Parathyroid adenoma (tissue), 2 donors: ENCODE data around the gene TRMT10C.
A peak's percentile ranks its signal among the peaks of the same experiment; 100 is the strongest.

Source experiments
- H2AFZ ChIP-seq: fragments of 300-600 bp; sonication (generic); one replicate; pipeline ENCODE4 v1.7.0; 2017; ENCODE audit warnings: antibody characterized with exemption, mild to moderate bottlenecking
- H3K27ac ChIP-seq: fragments of 300-600 bp; sonication (generic); one replicate; pipeline ENCODE4 v1.7.0; 2017
- H3K27me3 ChIP-seq: fragments of 300-600 bp; sonication (generic); one replicate; pipeline ENCODE4 v1.7.0; 2017; ENCODE audit warnings: low read length; ENCODE audit not compliant: control insufficient read depth, insufficient read depth
- H3K36me3 ChIP-seq: fragments of 300-600 bp; sonication (generic); one replicate; pipeline ENCODE4 v1.7.0; 2017; ENCODE audit warnings: low read length; ENCODE audit not compliant: control insufficient read depth, insufficient read depth
- H3K4me1 ChIP-seq: fragments of 300-600 bp; sonication (generic); one replicate; pipeline ENCODE4 v1.7.0; 2017; ENCODE audit warnings: control low read depth
- H3K4me2 ChIP-seq: fragments of 300-600 bp; sonication (generic); one replicate; pipeline ENCODE4 v1.7.0; 2017; ENCODE audit warnings: low read length
- H3K4me3 ChIP-seq: fragments of 300-600 bp; sonication (generic); one replicate; pipeline ENCODE4 v1.7.0; 2017; ENCODE audit warnings: low read depth, low read length
- H3K79me2 ChIP-seq: fragments of 300-600 bp; sonication (generic); one replicate; pipeline ENCODE4 v1.7.0; 2017; ENCODE audit warnings: control low read depth
- H3K9ac ChIP-seq: fragments of 300-600 bp; sonication (generic); one replicate; pipeline ENCODE4 v1.7.0; 2017; ENCODE audit warnings: mild to moderate bottlenecking
- H3K9me3 ChIP-seq: fragments of 300-600 bp; sonication (generic); one replicate; pipeline ENCODE4 v1.7.0; 2017; ENCODE audit warnings: low read length; ENCODE audit not compliant: control insufficient read depth
- CTCF ChIP-seq: fragments of 300-600 bp; sonication (generic); IDR thresholded peaks from one replicate; pipeline ENCODE4 v1.7.0; 2017; ENCODE audit warnings: antibody characterized with exemption, mild to moderate bottlenecking
- donor health status: primary hyperparathyroidism.

Gene TRMT10C

GRCh38 chr3:101574388-101575112 lies 12.9 kb downstream of the TRMT10C start:
- peak overlapping the region; percentile 88 for H3K27ac ChIP-seq
- peak overlapping the region; percentile 97 for H3K9ac ChIP-seq
- peak overlapping the region; percentile 82 for H3K4me2 ChIP-seq
- H2AFZ ChIP-seq: peak overlapping the region; percentile 87
- no peaks in the 10 kb centered on the region for H3K36me3 ChIP-seq
- H3K4me3 ChIP-seq: peak overlapping the region; percentile 91
- H3K27me3 ChIP-seq: no peaks in the 10 kb centered on the region
- H3K4me1 ChIP-seq: peaks cover 7% of the 10 kb centered on the region
- TF ChIP-seq CTCF: no peak
- no peaks in the 10 kb centered on the region for H3K9me3 ChIP-seq
- peaks cover 28% of the 10 kb centered on the region for H3K79me2 ChIP-seq

GRCh38 chr3:101577286-101577685 lies 15.6 kb downstream of the TRMT10C start:
- Histone ChIP-seq H3K9me3 (no peaks in the 10 kb centered on the region), H3K9ac (no peak overlapping the region), H3K36me3 (no peaks in the 10 kb centered on the region), H3K27me3 (no peaks in the 10 kb centered on the region), H3K4me3 (no peak overlapping the region), H3K27ac (no peak overlapping the region), H3K4me2 (no peak overlapping the region), H3K4me1 (peaks cover 7% of the 10 kb centered on the region), H2AFZ (no peak overlapping the region), H3K79me2 (peaks cover 48% of the 10 kb centered on the region)
- TF ChIP-seq CTCF: no peak

- Histone ChIP-seq H3K4me1 (no peaks in the 10 kb centered on the region), H3K27me3 (no peaks in the 10 kb centered on the region), H3K9me3 (no peaks in the 10 kb centered on the region), H2AFZ (no peak overlapping the region), H3K4me2 (peak overlapping the region; percentile 39), H3K79me2 (peaks cover 14% of the 10 kb centered on the region), H3K27ac (no peak overlapping the region), H3K4me3 (no peak overlapping the region), H3K36me3 (no peaks in the 10 kb centered on the region), H3K9ac (no peak overlapping the region)
- no peak for TF ChIP-seq CTCF
Measured at GRCh38 chr3:101588616-101589015, 26.9 kb downstream of the TRMT10C start.

DNA sequence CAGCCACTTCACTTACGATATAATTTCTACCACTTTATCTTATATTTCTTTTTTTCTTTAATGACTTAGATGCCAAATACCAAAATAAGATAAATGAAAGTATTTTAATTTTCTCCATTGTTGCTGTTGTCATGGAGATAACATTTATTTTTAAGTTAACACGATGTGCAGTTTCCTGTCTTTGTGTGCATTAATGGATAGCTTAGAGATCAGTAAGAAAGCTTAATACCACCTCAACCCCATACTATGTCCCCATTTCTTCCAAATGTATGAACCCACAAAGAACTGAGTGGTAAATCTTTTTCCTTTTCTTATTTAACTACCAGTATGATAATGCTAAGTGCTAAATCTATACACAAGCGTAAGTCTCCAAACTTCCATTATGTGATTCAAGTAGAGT lies 29.4 kb downstream of the TRMT10C start:
- Histone ChIP-seq H3K36me3 (no peaks in the 10 kb centered on the region), H3K9ac (no peak overlapping the region)

More for the DNA sequence above, 29.4 kb downstream of the TRMT10C start:
- H3K4me2 ChIP-seq: no peak overlapping the region
- no peaks in the 10 kb centered on the region for H3K9me3 ChIP-seq
- TF ChIP-seq CTCF: no peak
- no peaks in the 10 kb centered on the region for H3K27me3 ChIP-seq
- H3K27ac ChIP-seq: no peak overlapping the region
- H2AFZ ChIP-seq: no peak overlapping the region
- H3K79me2 ChIP-seq: peaks cover 3% of the 10 kb centered on the region
- H3K4me3 ChIP-seq: no peak overlapping the region
- no peaks in the 10 kb centered on the region for H3K4me1 ChIP-seq
